ENCODE data around the gene SUSD3. TPM values are rescaled to one million over a fixed set of nuclear protein-coding genes. Genes with fewer than 3 reads are reported as not detected.
A peak's percentile ranks its signal among the peaks of the same experiment; 100 is the strongest.

SUSD3 gene
- total RNA-seq, 1 experiment from 2014 or later: not detected

DNA sequence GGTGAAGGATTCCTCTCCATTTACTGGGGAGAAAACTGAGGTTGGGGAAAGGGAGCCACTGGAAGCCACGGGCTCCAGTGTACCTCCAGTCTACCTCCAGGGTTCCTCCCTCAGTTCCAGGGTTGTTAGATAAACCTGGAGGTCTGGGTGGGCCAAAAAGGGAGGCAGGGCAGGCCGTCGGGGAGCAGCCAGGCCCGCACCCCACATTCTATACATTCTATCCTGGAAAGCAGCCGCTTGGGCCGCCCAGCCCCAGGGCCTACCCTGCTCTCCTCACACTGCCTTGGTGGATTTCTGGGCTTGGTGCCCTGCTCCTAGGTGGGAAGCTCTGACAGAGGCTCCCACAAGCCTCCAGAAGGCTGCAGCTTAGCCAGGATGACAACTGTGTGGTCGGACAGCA is 18.1 kb upstream of the SUSD3 start:
- TF ChIP-seq, protein P1, sequence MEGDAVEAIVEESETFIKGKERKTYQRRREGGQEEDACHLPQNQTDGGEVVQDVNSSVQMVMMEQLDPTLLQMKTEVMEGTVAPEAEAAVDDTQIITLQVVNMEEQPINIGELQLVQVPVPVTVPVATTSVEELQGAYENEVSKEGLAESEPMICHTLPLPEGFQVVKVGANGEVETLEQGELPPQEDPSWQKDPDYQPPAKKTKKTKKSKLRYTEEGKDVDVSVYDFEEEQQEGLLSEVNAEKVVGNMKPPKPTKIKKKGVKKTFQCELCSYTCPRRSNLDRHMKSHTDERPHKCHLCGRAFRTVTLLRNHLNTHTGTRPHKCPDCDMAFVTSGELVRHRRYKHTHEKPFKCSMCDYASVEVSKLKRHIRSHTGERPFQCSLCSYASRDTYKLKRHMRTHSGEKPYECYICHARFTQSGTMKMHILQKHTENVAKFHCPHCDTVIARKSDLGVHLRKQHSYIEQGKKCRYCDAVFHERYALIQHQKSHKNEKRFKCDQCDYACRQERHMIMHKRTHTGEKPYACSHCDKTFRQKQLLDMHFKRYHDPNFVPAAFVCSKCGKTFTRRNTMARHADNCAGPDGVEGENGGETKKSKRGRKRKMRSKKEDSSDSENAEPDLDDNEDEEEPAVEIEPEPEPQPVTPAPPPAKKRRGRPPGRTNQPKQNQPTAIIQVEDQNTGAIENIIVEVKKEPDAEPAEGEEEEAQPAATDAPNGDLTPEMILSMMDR (conservative IDR thresholded peaks at IDR 0.05; ENCODE audit: low read depth, low read length): no peak
- TF ChIP-seq EZH2 (IDR thresholded peaks at IDR 0.05; ENCODE audit: borderline replicate concordance, low read depth, low read length, poor library complexity, severe bottlenecking): no peak
- ChIA-PET POLR2A (ENCODE audit: low non-redundant PET) (no interaction called here), CTCF (no interaction called here)
- no peaks in the 10 kb centered on the region for H3K36me3 ChIP-seq (ENCODE audit: insufficient read depth, low read length, poor library complexity, severe bottlenecking)
- BruUV-seq (replicated peaks): no TSS peak
- no peak overlapping the region for H3K27ac ChIP-seq (ENCODE audit: low read depth, low read length, poor library complexity, severe bottlenecking)
- no peaks in the 10 kb centered on the region for H3K27me3 ChIP-seq (replicated peaks; ENCODE audit: insufficient read depth, low read depth, low read length, poor library complexity)
- intact Hi-C loops (cut with micrococcal nuclease; ENCODE audit: unreplicated experiment): no loop called here
- H3K9me3 ChIP-seq (ENCODE audit: low read depth, low read length, poor library complexity, severe bottlenecking): no peaks in the 10 kb centered on the region
- H3K4me3 ChIP-seq (ENCODE audit: low read depth, low read length, poor library complexity, severe bottlenecking): no peak overlapping the region
- no peaks in the 10 kb centered on the region for H3K4me1 ChIP-seq (ENCODE audit: insufficient read depth, low read length, poor library complexity, severe bottlenecking)
- DNase-seq (ENCODE audit: low spot score): no peak

DNA sequence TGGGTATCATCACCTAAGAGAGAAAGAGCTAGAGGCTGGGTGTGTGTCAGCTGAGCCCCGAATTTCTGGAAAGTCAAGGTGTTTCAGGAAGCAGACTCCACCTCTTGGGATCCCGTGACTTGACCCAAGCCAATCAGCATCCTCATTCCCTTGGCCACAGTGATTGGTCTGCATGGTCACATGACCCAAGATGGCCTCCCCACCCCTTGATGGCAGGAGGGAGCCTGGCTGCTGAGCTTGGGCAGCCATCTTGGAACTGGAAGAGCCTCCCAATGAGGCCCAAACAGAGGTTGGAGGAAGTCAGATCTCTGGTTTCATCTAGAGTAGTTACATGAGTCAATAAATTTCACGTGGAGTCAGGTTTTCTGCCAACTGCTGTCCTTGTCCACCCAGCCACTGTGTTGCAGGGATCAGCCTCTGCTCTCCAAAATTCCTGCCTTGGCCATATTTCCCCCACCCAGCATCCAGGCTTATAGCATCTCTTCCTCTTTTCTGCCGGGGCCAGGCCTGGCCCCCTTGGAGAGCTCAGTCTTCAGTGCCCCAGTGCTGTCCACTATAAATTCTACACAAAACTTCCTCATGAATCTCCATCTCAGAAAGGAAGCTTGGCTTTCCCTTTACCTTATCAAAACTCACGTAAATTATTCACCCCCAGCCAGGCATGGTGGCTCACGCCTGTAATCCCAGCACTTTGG is 17.2 kb upstream of the SUSD3 start:
- ChIA-PET CTCF (interaction anchor here (0.6 kb wide), 1 partner anchor 128 kb away, joined by 3 read pairs; no protein-coding TSS in a partner anchor), POLR2A (ENCODE audit: low non-redundant PET) (no interaction called here)
- Histone ChIP-seq H3K27me3 (replicated peaks; ENCODE audit: insufficient read depth, low read depth, low read length, poor library complexity) (no peaks in the 10 kb centered on the region), H3K4me1 (ENCODE audit: insufficient read depth, low read length, poor library complexity, severe bottlenecking) (no peaks in the 10 kb centered on the region), H3K4me3 (ENCODE audit: low read depth, low read length, poor library complexity, severe bottlenecking) (no peak overlapping the region), H3K36me3 (ENCODE audit: insufficient read depth, low read length, poor library complexity, severe bottlenecking) (no peaks in the 10 kb centered on the region), H3K27ac (ENCODE audit: low read depth, low read length, poor library complexity, severe bottlenecking) (no peak overlapping the region), H3K9me3 (ENCODE audit: low read depth, low read length, poor library complexity, severe bottlenecking) (no peaks in the 10 kb centered on the region)
- TF ChIP-seq, protein P1 (conservative IDR thresholded peaks at IDR 0.05; ENCODE audit: low read depth, low read length): no peak
- TF ChIP-seq EZH2 (IDR thresholded peaks at IDR 0.05; ENCODE audit: borderline replicate concordance, low read depth, low read length, poor library complexity, severe bottlenecking): no peak
- no TSS peak for BruUV-seq (replicated peaks)
- peak; percentile 31 for DNase-seq (ENCODE audit: low spot score)
- intact Hi-C loops (cut with micrococcal nuclease; ENCODE audit: unreplicated experiment): no loop called here

DNA sequence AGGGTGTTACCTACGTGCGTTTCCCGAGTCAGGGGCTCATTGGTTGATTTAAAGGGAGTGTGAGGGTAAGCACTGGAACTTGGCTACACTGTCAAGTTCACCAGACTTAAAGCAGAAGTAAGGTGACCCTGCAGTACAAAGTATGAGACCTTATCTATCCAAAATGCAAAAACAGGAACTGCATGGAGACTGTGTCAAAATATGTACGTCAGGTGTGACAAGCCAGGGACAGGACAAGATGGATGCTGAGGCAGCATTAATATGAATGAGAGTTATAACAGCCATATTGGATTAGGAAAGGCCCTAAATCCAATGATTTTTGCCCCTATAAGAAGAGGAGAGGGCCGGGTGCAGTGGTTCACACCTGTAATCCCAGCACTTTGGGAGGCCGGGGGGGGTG is 15.4 kb upstream of the SUSD3 start:
- no peaks in the 10 kb centered on the region for H3K9me3 ChIP-seq (ENCODE audit: low read depth, low read length, poor library complexity, severe bottlenecking)
- intact Hi-C loops (cut with micrococcal nuclease; ENCODE audit: unreplicated experiment): no loop called here
- no peaks in the 10 kb centered on the region for H3K4me1 ChIP-seq (ENCODE audit: insufficient read depth, low read length, poor library complexity, severe bottlenecking)
- no peak overlapping the region for H3K27ac ChIP-seq (ENCODE audit: low read depth, low read length, poor library complexity, severe bottlenecking)
- no TSS peak for BruUV-seq (replicated peaks)
- ChIA-PET CTCF (no interaction called here), POLR2A (ENCODE audit: low non-redundant PET) (no interaction called here)
- no peak for TF ChIP-seq EZH2 (IDR thresholded peaks at IDR 0.05; ENCODE audit: borderline replicate concordance, low read depth, low read length, poor library complexity, severe bottlenecking)
- TF ChIP-seq, protein P1 (conservative IDR thresholded peaks at IDR 0.05; ENCODE audit: low read depth, low read length): no peak
- no peak overlapping the region for H3K4me3 ChIP-seq (ENCODE audit: low read depth, low read length, poor library complexity, severe bottlenecking)
- DNase-seq (ENCODE audit: low spot score): no peak
- H3K36me3 ChIP-seq (ENCODE audit: insufficient read depth, low read length, poor library complexity, severe bottlenecking): no peaks in the 10 kb centered on the region
- no peaks in the 10 kb centered on the region for H3K27me3 ChIP-seq (replicated peaks; ENCODE audit: insufficient read depth, low read depth, low read length, poor library complexity)

All from A673 (cell line).